WI38 (cell line): ENCODE data around the gene HDGFL2.
A peak's percentile ranks its signal among the peaks of the same experiment; 100 is the strongest.

Experiments
- H3K4me3 ChIP-seq: 2 replicates; pipeline ENCODE4 v1.5.1; 2011; ENCODE audit warnings: low read depth, mild to moderate bottlenecking, control low read depth, low read length
- CTCF ChIP-seq: IDR thresholded peaks from 2 replicates; pipeline ENCODE4 v1.5.1; 2012; ENCODE audit warnings: low read depth, mild to moderate bottlenecking, control low read depth, low read length

The HDGFL2 gene

GRCh38 chr19:4472174-4472974, at the start of gene HDGFL2:
TSS of gene HDGFL2 (plus strand) at chr19:4472297. CDS start at chr19:4472351, 54 bp downstream.
- no peak for TF ChIP-seq CTCF
- H3K4me3 ChIP-seq: peak within 1 kb of the TSS; percentile 92

GRCh38 chr19:4423416-4424126, 48.5 kb upstream of the HDGFL2 start:
- H3K4me3 ChIP-seq: no peak overlapping the region
- no peak for TF ChIP-seq CTCF

GRCh38 chr19:4425537-4425936, 46.6 kb upstream of the HDGFL2 start:
- H3K4me3 ChIP-seq: no peak overlapping the region
- no peak for TF ChIP-seq CTCF

- TF ChIP-seq CTCF: no peak
- no peak overlapping the region for H3K4me3 ChIP-seq
Measured at GRCh38 chr19:4428326-4428975, 43.6 kb upstream of the HDGFL2 start.

- TF ChIP-seq CTCF: no peak
- no peak overlapping the region for H3K4me3 ChIP-seq
Measured at GRCh38 chr19:4429256-4429655, 42.8 kb upstream of the HDGFL2 start.

- no peak overlapping the region for H3K4me3 ChIP-seq
- no peak for TF ChIP-seq CTCF
Measured at GRCh38 chr19:4429771-4430171, 42.3 kb upstream of the HDGFL2 start.
